ENCODE results near the gene RSRC2. TPM values are rescaled to one million over a fixed set of nuclear protein-coding genes. Genes with fewer than 3 reads are reported as not detected.

The RSRC2 gene
- total and polyA plus RNA-seq, 10 of the 15 experiments (the other 5 are each of a cell fraction or from before 2014, with no cell fraction given): 49.8 to 112 (median 60.6) TPM

DNA sequence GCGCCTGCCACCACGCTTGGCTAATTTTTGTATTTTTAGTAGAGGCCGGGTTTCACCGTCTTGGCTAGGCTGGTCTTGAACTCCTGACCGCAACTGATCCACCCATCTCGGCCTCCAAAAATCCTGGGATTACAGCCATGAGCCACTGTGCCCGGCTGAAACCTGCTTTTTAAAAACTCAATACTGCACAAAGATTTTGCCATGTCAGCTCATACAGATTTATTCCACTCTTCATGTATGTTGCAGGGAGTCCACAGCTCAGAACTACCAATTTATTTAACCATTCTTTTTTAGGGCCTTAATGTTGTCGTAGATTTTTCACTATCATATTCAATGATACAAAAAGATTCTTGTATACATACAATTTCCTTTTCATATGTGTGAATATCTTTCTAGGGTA, 46.0 kb downstream of the RSRC2 start:
- 98% methylated on average over 8 of the region's 8 CpGs for WGBS (ENCODE audit: insufficient coverage, insufficient replicate concordance, low lambda C conversion rate, missing lambda C conversion rate)
- Histone ChIP-seq H3K27me3 (replicated peaks in 1 of 2; ENCODE audit: control insufficient read depth in 2 of 2, insufficient read depth in 2 of 2, low read length in 1 of 2) (no peaks in the 10 kb centered on the region), H3K27ac (ENCODE audit: control insufficient read depth, insufficient read depth) (no peak overlapping the region), H3K9ac (ENCODE audit: control insufficient read depth, insufficient read depth, low read length) (no peak overlapping the region), H3K4me3 (no peak overlapping the region), H3K79me2 (ENCODE audit: control insufficient read depth, insufficient read depth, low read length) (no peaks in the 10 kb centered on the region; the same call in 1 of the 2 replicates), H2AFZ (ENCODE audit: control insufficient read depth, low read depth, low read length) (no peak overlapping the region), H3K36me3 (ENCODE audit: control insufficient read depth in 2 of 2, insufficient read depth in 2 of 2, low read length in 1 of 2) (peaks cover 5 to 29% of the 10 kb centered on the region in 2 experiments), H3K4me1 (ENCODE audit: control insufficient read depth, insufficient read depth, low read length) (peaks cover 2% of the 10 kb centered on the region; the same call in 1 of the 2 replicates), H3K4me2 (ENCODE audit: control insufficient read depth, insufficient read depth) (no peak overlapping the region), H3K9me3 (replicated peaks; ENCODE audit: control insufficient read depth, insufficient read depth, low read length) (no peaks in the 10 kb centered on the region), H4K20me1 (ENCODE audit: control insufficient read depth, insufficient read depth) (no peaks in the 10 kb centered on the region)
- intact Hi-C loops (cut with micrococcal nuclease; ENCODE audit: unreplicated experiment): no loop called here
- RAD21 ChIA-PET (ENCODE audit: unreplicated experiment): interaction anchor here (0.7 to 1.3 kb wide), 2 partner anchors 81 to 272 kb away, joined by 5 read pairs; partner anchors contain the start of gene DENR
- no peak for ATAC-seq
- SMC1A ChIA-PET (ENCODE audit: uncharacterized antibody, unreplicated experiment): interaction anchor here (0.7 to 1.4 kb wide), 2 partner anchors 9 to 555 kb away, joined by 3 read pairs; no protein-coding TSS in a partner anchor
- TF ChIP-seq NFYA (IDR thresholded peaks at IDR 0.05; ENCODE audit: borderline replicate concordance, low read depth, low read length): no peak
- no peak for TF ChIP-seq MTA2 (IDR thresholded peaks at IDR 0.05; ENCODE audit: low read depth)
- TF ChIP-seq, protein P1, sequence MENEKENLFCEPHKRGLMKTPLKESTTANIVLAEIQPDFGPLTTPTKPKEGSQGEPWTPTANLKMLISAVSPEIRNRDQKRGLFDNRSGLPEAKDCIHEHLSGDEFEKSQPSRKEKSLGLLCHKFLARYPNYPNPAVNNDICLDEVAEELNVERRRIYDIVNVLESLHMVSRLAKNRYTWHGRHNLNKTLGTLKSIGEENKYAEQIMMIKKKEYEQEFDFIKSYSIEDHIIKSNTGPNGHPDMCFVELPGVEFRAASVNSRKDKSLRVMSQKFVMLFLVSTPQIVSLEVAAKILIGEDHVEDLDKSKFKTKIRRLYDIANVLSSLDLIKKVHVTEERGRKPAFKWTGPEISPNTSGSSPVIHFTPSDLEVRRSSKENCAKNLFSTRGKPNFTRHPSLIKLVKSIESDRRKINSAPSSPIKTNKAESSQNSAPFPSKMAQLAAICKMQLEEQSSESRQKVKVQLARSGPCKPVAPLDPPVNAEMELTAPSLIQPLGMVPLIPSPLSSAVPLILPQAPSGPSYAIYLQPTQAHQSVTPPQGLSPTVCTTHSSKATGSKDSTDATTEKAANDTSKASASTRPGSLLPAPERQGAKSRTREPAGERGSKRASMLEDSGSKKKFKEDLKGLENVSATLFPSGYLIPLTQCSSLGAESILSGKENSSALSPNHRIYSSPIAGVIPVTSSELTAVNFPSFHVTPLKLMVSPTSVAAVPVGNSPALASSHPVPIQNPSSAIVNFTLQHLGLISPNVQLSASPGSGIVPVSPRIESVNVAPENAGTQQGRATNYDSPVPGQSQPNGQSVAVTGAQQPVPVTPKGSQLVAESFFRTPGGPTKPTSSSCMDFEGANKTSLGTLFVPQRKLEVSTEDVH (IDR thresholded peaks at IDR 0.05; ENCODE audit: low read depth, partially characterized antibody): no peak
- no peak for TF ChIP-seq KLF5 (IDR thresholded peaks at IDR 0.05; ENCODE audit: partially characterized antibody)
- TF ChIP-seq SIN3A (IDR thresholded peaks at IDR 0.05; ENCODE audit: low read depth, low read length): no peak
- no peak for TF ChIP-seq WRNIP1 (IDR thresholded peaks at IDR 0.05; ENCODE audit: borderline replicate concordance, low read depth, low read length)
- BruUV-seq (replicated peaks): no TSS peak
- in situ Hi-C loops (cut with MboI): no loop called here
- DNase-seq (ENCODE audit: low read depth, low spot score): no peak
- POLR2A ChIA-PET: interaction anchor here (1.1 kb wide), 1 partner anchor 17 kb away, joined by 4 read pairs; no protein-coding TSS in a partner anchor
- no peak for FAIRE-seq
- CTCF ChIA-PET: interaction anchor here (0.6 to 1.7 kb wide), 3 partner anchors 9 to 81 kb away, joined by 3 to 9 read pairs (median 3); no protein-coding TSS in a partner anchor
